Glutamatergic neuron (in vitro differentiated cells): ENCODE results near the gene GRM1. TPM values are rescaled to one million over a fixed set of nuclear protein-coding genes. Genes with fewer than 3 reads are reported as not detected.

Experiments
- DNase-seq: peaks from one replicate; pipeline ENCODE4 v3.0.0; 2022
- H3K27ac Mint-ChIP-seq: one replicate; pipeline ENCODE4 v1.8.0; 2020; ENCODE audit warnings: mild to moderate bottlenecking, mixed read lengths, inconsistent platforms; ENCODE audit not compliant: unreplicated experiment
- H3K27me3 Mint-ChIP-seq: one replicate; pipeline ENCODE4 v1.8.0; 2020; ENCODE audit warnings: mild to moderate bottlenecking, moderate library complexity, mixed read lengths, inconsistent platforms; ENCODE audit not compliant: unreplicated experiment
- H3K36me3 Mint-ChIP-seq: one replicate; pipeline ENCODE4 v1.8.0; 2020; ENCODE audit warnings: mild to moderate bottlenecking, mixed read lengths, inconsistent platforms; ENCODE audit not compliant: unreplicated experiment
- H3K4me1 Mint-ChIP-seq: one replicate; pipeline ENCODE4 v1.8.0; 2020; ENCODE audit warnings: mild to moderate bottlenecking, low read depth, mixed read lengths, inconsistent platforms; ENCODE audit not compliant: unreplicated experiment
- H3K4me3 Mint-ChIP-seq: one replicate; pipeline ENCODE4 v1.8.0; 2020; ENCODE audit warnings: mild to moderate bottlenecking, mixed read lengths, inconsistent platforms; ENCODE audit not compliant: unreplicated experiment
- H3K9me3 Mint-ChIP-seq: one replicate; pipeline ENCODE4 v1.8.0; 2020; ENCODE audit warnings: mild to moderate bottlenecking, moderate library complexity, mixed read lengths, inconsistent platforms; ENCODE audit not compliant: unreplicated experiment
- CTCF ChIP-seq: fragments of 200-600 bp; sonication (generic); IDR thresholded peaks from one replicate; pipeline ENCODE4 v1.5.0; 2021; ENCODE audit not compliant: partially characterized antibody, unreplicated experiment
- total RNA-seq: library from RNA; stranded (reverse); fragmentation: NEBNext Ultra II Directional; extraction: Animal tissue kit (Norgen Biotek cat#: 25700); gene quantifications from one replicate; pipeline ENCODE4 v1.2.1, GENCODE V29; 2021; ENCODE audit not compliant: unreplicated experiment

The GRM1 gene
- total RNA-seq, 1 donor from 2014 or later, result 0.17 TPM

GRCh38 chr6:146092961-146093686, 64.3 kb downstream of the GRM1 start:
- Mint-ChIP-seq H3K27me3 (no peaks in the 10 kb centered on the region), H3K36me3 (no peaks in the 10 kb centered on the region), H3K4me1 (no peaks in the 10 kb centered on the region), H3K9me3 (peaks cover 2% of the 10 kb centered on the region), H3K4me3 (no peak overlapping the region), H3K27ac (no peak overlapping the region)
- DNase-seq, result no peak
- no peak for TF ChIP-seq CTCF

GRCh38 chr6:146095481-146095880, 66.6 kb downstream of the GRM1 start:
- H3K27ac Mint-ChIP-seq, result no peak overlapping the region
- no peak for DNase-seq
- no peaks in the 10 kb centered on the region for H3K36me3 Mint-ChIP-seq
- peaks cover 2% of the 10 kb centered on the region for H3K9me3 Mint-ChIP-seq
- no peak for TF ChIP-seq CTCF
- no peaks in the 10 kb centered on the region for H3K27me3 Mint-ChIP-seq
- no peak overlapping the region for H3K4me3 Mint-ChIP-seq
- H3K4me1 Mint-ChIP-seq, result no peaks in the 10 kb centered on the region

GRCh38 chr6:146097586-146097985, 68.7 kb downstream of the GRM1 start:
- no peak overlapping the region for H3K27ac Mint-ChIP-seq
- no peak for TF ChIP-seq CTCF
- no peak for DNase-seq

GRCh38 chr6:146100776-146101175, 71.9 kb downstream of the GRM1 start:
- DNase-seq, result no peak
- Mint-ChIP-seq H3K36me3 (no peaks in the 10 kb centered on the region), H3K27ac (no peak overlapping the region), H3K27me3 (no peaks in the 10 kb centered on the region), H3K4me1 (no peaks in the 10 kb centered on the region), H3K9me3 (no peaks in the 10 kb centered on the region), H3K4me3 (no peak overlapping the region)
- TF ChIP-seq CTCF, result no peak

More at GRCh38 chr6:146097586-146097985, 68.7 kb downstream of the GRM1 start:
- H3K36me3 Mint-ChIP-seq, result no peaks in the 10 kb centered on the region
- H3K4me3 Mint-ChIP-seq, result no peak overlapping the region
- H3K9me3 Mint-ChIP-seq, result peaks cover 2% of the 10 kb centered on the region
- no peaks in the 10 kb centered on the region for H3K27me3 Mint-ChIP-seq
- no peaks in the 10 kb centered on the region for H3K4me1 Mint-ChIP-seq

- no peak for DNase-seq
- Mint-ChIP-seq H3K4me3 (no peak overlapping the region), H3K36me3 (no peaks in the 10 kb centered on the region), H3K4me1 (no peaks in the 10 kb centered on the region), H3K27ac (no peak overlapping the region), H3K27me3 (no peaks in the 10 kb centered on the region), H3K9me3 (no peaks in the 10 kb centered on the region)
- no peak for TF ChIP-seq CTCF
These were observed 74.7 kb downstream of the GRM1 start for GRCh38 chr6:146103416-146104072.
